K562 (cell line): Measurements from ENCODE around the gene ARHGEF16. TPM values are rescaled to one million over a fixed set of nuclear protein-coding genes. Genes with fewer than 3 reads are reported as not detected.

Experiments
- ATAC-seq: fragments of 200-7000 bp; cut with Tn5 transposase; 3 replicates; pipeline ENCODE4 v1.9.1; 2020; ENCODE audit warnings: moderate library complexity
- BruUV-seq: library from RNA; stranded (reverse); fragments of 400-500 nt; replicated peaks from 2 replicates; lab custom pipeline; 2021; lab: Mats Ljungman, UMichigan
- CTCF ChIA-PET: fragments of 300-600 bp; formaldehyde crosslinking; extraction: SDS; loops from one replicate; lab custom pipeline; 2021; ENCODE audit warnings: low intra/inter-chr PET ratio; lab: Yijun Ruan, JAX
- POLR2A ChIA-PET: fragments of 300-600, 350-650 bp; sonication (Branson Sonifier 250); formaldehyde crosslinking; extraction: SDS; loops from one replicate; lab custom pipeline; 2021; ENCODE audit warnings: antibody characterized with exemption, inconsistent platforms; lab: Yijun Ruan, JAX
- DNase-seq, 4 experiments: peaks; one replicate each; pipeline versions ENCODE4 v3.0.0 to v3.0.0-alpha.2; 2011 to 2018; ENCODE audit warnings: low spot score in 3 of 4, mixed read lengths in 3 of 4; ENCODE audit errors: extremely low read depth in 1 of 4
- FAIRE-seq: peaks from 2 replicates; lab custom pipeline; 2011; peaks lifted over from hg19 to GRCh38; lab: Jason Lieb, UNC
- H2AFZ ChIP-seq: 2 replicates; pipeline ENCODE4 v1.6.0; 2011; ENCODE audit warnings: low read depth, low read length, control low read depth, inconsistent platforms
- H3K27ac ChIP-seq: fragments of 200-600 bp; 3 replicates; pipeline ENCODE4 v1.8.0; 2011; ENCODE audit warnings: low read depth, mild to moderate bottlenecking, control low read depth, inconsistent platforms, low read length, moderate library complexity, mixed read lengths; ENCODE audit errors: extremely low read depth
- H3K27me3 ChIP-seq, 2 experiments: fragments of 300-600 bp in 1 of 2; 2 replicates in 1 of 2; 3 replicates in 1 of 2; pipeline versions ENCODE4 v1.6.0 to v1.8.0; 2011; ENCODE audit warnings: inconsistent platforms in 2 of 2, low read length in 2 of 2, mild to moderate bottlenecking in 1 of 2, mixed read lengths in 1 of 2, moderate library complexity in 1 of 2; ENCODE audit not compliant: control insufficient read depth in 2 of 2, insufficient read depth in 2 of 2
- H3K36me3 ChIP-seq: fragments of 300-600 bp; 3 replicates; pipeline ENCODE4 v1.8.0; 2011; ENCODE audit warnings: mild to moderate bottlenecking, low read length, inconsistent platforms; ENCODE audit not compliant: control insufficient read depth, insufficient read depth
- H3K4me1 ChIP-seq, 2 experiments: fragments of 200-600 bp in 1 of 2; replicated peaks in 1 of 2; 2 replicates in 1 of 2; 3 replicates in 1 of 2; pipeline versions ENCODE4 v1.5.1 to v1.8.0; 2011; ENCODE audit warnings: inconsistent platforms in 2 of 2, low read length in 2 of 2, mild to moderate bottlenecking in 1 of 2, mixed read lengths in 1 of 2, moderate library complexity in 1 of 2; ENCODE audit not compliant: control insufficient read depth in 2 of 2, insufficient read depth in 2 of 2
- H3K4me2 ChIP-seq: 2 replicates; pipeline ENCODE4 v1.6.1; 2011; ENCODE audit warnings: low read length, control low read depth, inconsistent platforms, mixed read lengths; ENCODE audit not compliant: insufficient read depth
- H3K4me3 ChIP-seq: fragments of 200-600 bp; sonication (generic), shearing (Covaris generic); 2 replicates; pipeline ENCODE4 v1.5.1; 2016; ENCODE audit warnings: control low read depth, inconsistent platforms
- H3K79me2 ChIP-seq: fragments of 200-600 bp; 3 replicates; pipeline ENCODE4 v1.8.0; 2011; ENCODE audit warnings: low read length, inconsistent platforms; ENCODE audit not compliant: control insufficient read depth, insufficient read depth
- H3K9ac ChIP-seq, 2 experiments: 2 replicates each; pipeline versions ENCODE4 v1.6.0 to v1.6.1; 2011; ENCODE audit warnings: low read depth in 2 of 2, low read length in 2 of 2, control low read depth in 1 of 2, inconsistent platforms in 1 of 2, mild to moderate bottlenecking in 1 of 2, mixed read lengths in 1 of 2; ENCODE audit not compliant: insufficient read depth in 1 of 2
- H3K9me1 ChIP-seq: one replicate; pipeline ENCODE4 v1.6.0; 2011; ENCODE audit warnings: inconsistent platforms, mild to moderate bottlenecking, low read length, moderate library complexity; ENCODE audit not compliant: control insufficient read depth, insufficient read depth
- H3K9me3 ChIP-seq: replicated peaks from 2 replicates; pipeline ENCODE4 v1.5.1; 2011; ENCODE audit warnings: low read depth, low read length, inconsistent platforms; ENCODE audit not compliant: control insufficient read depth, insufficient read depth
- H4K20me1 ChIP-seq: replicated peaks from 2 replicates; pipeline ENCODE4 v1.6.1; 2011; ENCODE audit warnings: low read length, inconsistent platforms, mixed read lengths; ENCODE audit not compliant: control insufficient read depth, insufficient read depth
- ESRRA ChIP-seq: fragments of 450-650 bp; IDR thresholded peaks from 2 replicates; pipeline ENCODE4 v1.6.1; 2014; ENCODE audit warnings: low read depth, mild to moderate bottlenecking, moderate library complexity, borderline replicate concordance
- FOXA1 ChIP-seq: fragments of 450-650 bp; IDR thresholded peaks from 2 replicates; pipeline ENCODE4 v1.6.1; 2016; ENCODE audit warnings: mild to moderate bottlenecking, borderline replicate concordance
- PHF20 ChIP-seq: fragments of 450-650 bp; IDR thresholded peaks from 2 replicates; pipeline ENCODE4 v1.6.1; 2018; ENCODE audit not compliant: partially characterized antibody
- POLR2G ChIP-seq: fragments of 200-400 bp; formaldehyde crosslinking; IDR thresholded peaks from 2 replicates; pipeline ENCODE4 v1.6.1; 2017; ENCODE audit warnings: low read depth, mild to moderate bottlenecking, antibody characterized with exemption, low read length, moderate library complexity
- ZNF12 ChIP-seq: sonication (generic); formaldehyde crosslinking; IDR thresholded peaks from 2 replicates; pipeline ENCODE4 v1.4.0; 2020; ENCODE audit warnings: mild to moderate bottlenecking, missing genetic modification reagents
- whole genome bisulfite sequencing: fragments of 100-300 bp; shearing (Covaris generic); methylation state at CpG from one replicate; pipeline ENCODE4 v1.1.6; 2016; ENCODE audit warnings: low coverage, mixed read lengths; ENCODE audit not compliant: insufficient coverage; ENCODE audit errors: missing lambda C conversion rate; 5-methylcytosine and 5-hydroxymethylcytosine counted together
- in situ Hi-C: fragments of 300-500 bp; cut with MboI; formaldehyde crosslinking; loops from 4 replicates; pipeline ENCODE4 v1.15.0; 2018; ENCODE audit warnings: inconsistent platforms, mixed read lengths
- intact Hi-C: fragments of 100-400 bp; cut with micrococcal nuclease; formaldehyde crosslinking; loops from 2 replicates; pipeline ENCODE4 v1.14.2; 2022
- polyA plus RNA-seq, 8 experiments: library from polyadenylated mRNA; depleted of rRNA in 4 of 8; stranded (reverse) in 5 of 8; unstranded in 3 of 8; fragments of >200 nt; fragmentation: Nextera tagmentation in 2 of 8; fragmentation: Illumina TruSeq in 1 of 8; extraction: Ambion mirVana in 2 of 8; extraction: Trizol in 1 of 8; gene quantifications; 2 replicates each; pipeline versions ENCODE4 v1.2.1 to v1.2.3, GENCODE V29; 2011 to 2014; ENCODE audit warnings: inconsistent platforms in 1 of 8, missing spikeins in 1 of 8
- total RNA-seq, 7 experiments: library from RNA; depleted of rRNA in 6 of 7; stranded (reverse); fragments of >200 nt in 6 of 7; fragmentation: Illumina TruSeq in 2 of 7; extraction: Trizol in 2 of 7; gene quantifications; 2 replicates each; pipeline versions ENCODE4 v1.2.1 to v1.2.3, GENCODE V29; 2011 to 2021; ENCODE audit warnings: low replicate concordance in 1 of 7

The ARHGEF16 gene
- total and polyA plus RNA-seq, 9 of the 15 experiments (the other 6 are each of a cell fraction or from before 2014, with no cell fraction given), result 0.15 to 1.2 (median 0.49) TPM; not detected in 2

DNA sequence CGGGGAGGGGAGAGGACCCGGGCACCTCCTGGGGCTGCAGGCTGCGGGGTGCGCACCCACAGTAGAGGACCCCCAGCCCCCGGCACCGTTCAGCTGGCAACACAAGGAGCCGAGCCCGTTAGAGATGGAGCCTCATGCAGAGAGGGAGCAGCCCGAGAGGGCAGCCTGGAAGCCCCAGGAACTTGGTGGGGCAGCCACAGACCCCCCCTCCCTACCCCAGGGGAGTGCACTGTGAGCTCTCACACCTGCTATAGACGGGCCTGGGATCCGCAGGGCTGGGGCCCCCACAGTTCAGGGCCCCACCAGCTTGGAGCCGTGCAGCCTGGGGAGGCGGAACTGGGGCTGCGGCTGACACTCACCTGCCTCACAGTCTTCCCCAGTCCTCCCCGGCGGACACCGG, 47.0 kb downstream of the ARHGEF16 start:
- Histone ChIP-seq H3K79me2 (no peaks in the 10 kb centered on the region), H3K9me1 (no peaks in the 10 kb centered on the region), H3K9ac (no peak overlapping the region), H4K20me1 (peaks cover 19% of the 10 kb centered on the region; the same call in 1 of the 2 replicates), H3K27me3 (peaks cover 11 to 60% of the 10 kb centered on the region in 2 experiments; a peak in 3 of 5 replicates), H3K27ac (no peak overlapping the region), H3K4me1 (peaks cover 0 to 57% of the 10 kb centered on the region in 2 experiments; a peak in 1 of 5 replicates), H2AFZ (no peak overlapping the region), H3K4me2 (no peak overlapping the region), H3K9me3 (no peaks in the 10 kb centered on the region)
- intact Hi-C loops (no loop called here), in situ Hi-C loops (no loop called here)
- no TSS peak for BruUV-seq
- ChIA-PET POLR2A (no interaction called here), CTCF (no interaction called here)
- FAIRE-seq (no peak), DNase-seq (no peak), ATAC-seq (no peak)
- whole genome bisulfite sequencing, result 10% methylated on average over 17 of the region's 17 CpGs
- TF ChIP-seq POLR2G (peak; percentile 44; the same call in 1 of the 2 replicates), FOXA1 (no peak), ESRRA (no peak), ZNF12 (CRISPR knock-in tag) (no peak), PHF20 (no peak)
- TF ChIP-seq, all 486 proteins: peak for 1
- Histone ChIP-seq H3K4me3 (no peak overlapping the region), H3K36me3 (no peaks in the 10 kb centered on the region)
